HG02852 (cell line): ENCODE results near the gene CIITA.
"Not testable (repeated sequence)": the region's sequence is repeated elsewhere in the genome, so short reads cannot be mapped to it uniquely, and the experiment has no call there.

ENCODE experiments used
- ATAC-seq: cut with Tn5 transposase; IDR thresholded peaks from one replicate; pipeline ENCODE4 v1.9.1; 2021; ENCODE audit warnings: mild to moderate bottlenecking, moderate library complexity; ENCODE audit not compliant: unreplicated experiment

CIITA gene

DNA sequence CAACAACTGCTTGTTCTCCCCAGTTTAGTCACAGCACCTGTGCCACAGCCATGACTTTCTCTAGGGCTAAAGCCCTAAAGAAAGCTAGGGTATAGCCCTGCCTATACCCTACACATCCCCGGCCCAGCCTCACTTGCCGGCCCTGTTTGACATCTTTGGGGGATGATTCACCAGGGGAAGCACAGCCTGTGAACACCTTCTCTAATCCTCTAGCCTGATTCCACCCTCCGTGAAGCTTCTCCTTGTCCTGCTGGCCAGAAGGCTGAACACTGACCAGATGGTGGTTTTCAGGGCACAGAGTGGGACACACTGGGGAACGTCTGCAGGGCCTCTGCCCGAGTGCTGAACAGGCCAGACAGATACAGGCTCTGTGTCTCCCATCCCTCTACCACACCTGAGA, 73.4 kb downstream of the CIITA start:
- ATAC-seq, result no peak

GRCh38 chr16:10951026-10951425, 74.0 kb downstream of the CIITA start:
- no peak for ATAC-seq

GRCh38 chr16:10954903-10955302, 77.9 kb downstream of the CIITA start:
- no peak for ATAC-seq

DNA sequence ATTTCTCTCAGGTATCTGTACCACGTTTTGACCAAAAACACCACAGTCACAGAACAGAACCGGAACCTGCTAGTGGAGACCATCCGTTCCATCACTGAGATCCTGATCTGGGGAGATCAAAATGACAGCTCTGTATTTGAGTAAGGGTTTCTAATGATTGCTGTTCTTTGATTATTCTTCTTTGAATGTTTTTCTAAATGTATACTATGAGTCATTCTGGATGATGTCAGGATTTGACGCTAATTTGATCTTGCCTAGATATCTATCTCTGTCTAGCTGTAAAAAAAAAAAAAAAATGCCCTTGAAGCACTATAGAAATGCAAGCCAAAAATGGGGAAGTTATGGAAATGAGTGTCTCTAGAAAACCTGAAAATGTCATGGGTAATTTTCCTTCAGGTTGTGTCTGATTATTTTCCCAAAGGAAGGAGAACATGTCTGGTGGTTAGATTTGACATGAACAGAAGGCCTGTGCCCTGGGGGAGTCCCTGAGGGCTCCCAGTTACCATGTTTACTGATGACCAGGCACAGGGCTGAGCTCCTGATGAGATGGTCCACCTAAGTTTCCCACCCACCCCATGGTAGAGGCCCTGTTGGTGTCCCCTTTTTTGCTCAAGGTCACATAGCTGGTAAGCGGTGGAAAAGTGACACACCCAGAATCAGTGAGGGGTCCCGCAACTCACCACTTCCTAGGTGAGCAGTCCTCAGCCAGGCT, 80.9 kb downstream of the CIITA start:
- no peak for ATAC-seq

DNA sequence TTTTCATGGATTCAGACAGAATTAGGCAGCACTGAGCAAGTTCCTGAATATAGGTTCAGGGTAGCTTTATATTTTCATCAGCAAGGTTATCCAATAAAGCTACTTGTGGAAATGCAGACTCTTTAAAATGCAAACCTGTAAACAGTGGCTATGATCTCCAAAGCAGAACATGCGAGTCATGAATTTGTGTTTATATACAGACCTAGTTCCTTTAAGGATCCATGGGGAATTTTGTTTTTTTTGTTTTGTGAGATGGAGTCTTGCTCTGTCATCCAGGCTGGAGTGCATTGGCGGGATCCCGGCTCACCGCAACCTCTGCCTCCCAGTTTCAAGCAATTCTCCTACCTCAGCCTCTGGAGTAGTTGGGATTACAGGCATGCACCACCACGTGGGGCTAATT, 82.2 kb downstream of the CIITA start:
- no peak for ATAC-seq

DNA sequence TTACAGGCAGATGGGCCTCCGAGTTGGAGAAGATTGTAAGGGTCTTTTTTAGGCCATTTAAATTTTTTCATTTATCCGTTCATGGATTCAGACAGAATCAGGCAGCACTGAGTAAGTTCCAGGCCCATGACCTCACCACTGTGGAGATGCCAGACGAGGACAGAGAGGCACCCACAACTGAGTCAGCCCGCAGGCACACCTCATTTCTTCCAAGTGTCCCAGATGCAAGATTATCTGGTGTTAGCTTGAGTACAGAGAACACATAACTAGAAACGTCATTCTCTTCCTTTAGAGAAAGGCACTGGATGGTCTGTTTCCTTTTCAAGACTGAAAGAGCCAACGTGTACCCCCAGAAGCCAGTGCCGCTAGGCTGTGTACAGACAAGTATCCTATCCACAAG, 84.2 kb downstream of the CIITA start:
- ATAC-seq, result no peak

DNA sequence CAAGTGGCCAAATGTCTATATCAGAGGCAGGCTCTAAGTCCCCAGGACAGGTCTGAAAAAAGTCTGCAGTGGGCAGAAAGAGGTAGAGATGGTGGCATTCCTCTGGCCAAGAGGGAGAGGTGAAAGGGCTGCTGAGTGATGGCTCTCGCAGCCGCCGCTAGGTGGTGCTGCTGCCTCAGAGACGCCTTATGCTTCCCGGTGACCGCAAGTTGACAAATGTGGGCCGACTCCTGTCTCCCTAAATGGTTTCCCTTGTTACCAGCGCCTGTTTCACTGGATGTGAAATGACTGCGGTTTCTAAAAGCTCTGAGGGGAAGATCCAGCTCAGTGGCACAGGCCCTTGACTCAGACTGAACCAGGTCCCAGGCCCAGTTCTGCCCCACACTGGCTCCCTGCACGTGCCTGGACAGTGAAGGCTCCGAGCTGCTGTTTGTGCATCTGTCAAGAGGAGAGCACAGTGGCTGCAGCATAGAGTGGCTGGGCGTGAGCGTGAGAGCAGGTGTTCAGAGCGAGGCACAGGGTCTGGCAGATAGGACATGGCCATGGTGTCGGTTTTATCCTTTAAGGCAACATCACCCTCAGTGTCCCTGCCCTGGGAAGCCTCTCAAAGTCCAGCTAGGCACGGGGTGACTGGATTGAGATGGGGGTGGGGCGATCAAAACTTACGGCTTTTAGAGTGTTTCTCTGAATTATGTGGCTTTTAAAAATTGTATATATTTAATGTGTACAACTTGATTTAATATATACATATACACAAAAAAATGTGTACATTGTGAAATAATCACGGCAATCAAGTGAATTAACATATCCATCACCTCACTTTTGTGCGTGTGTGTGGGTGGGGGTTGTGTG, 87.3 kb downstream of the CIITA start:
- ATAC-seq, result peak; percentile 40

- ATAC-seq, result peak; percentile 47
Measured at GRCh38 chr16:10964891-10965326, 87.9 kb downstream of the CIITA start.

- peak; percentile 74 for ATAC-seq
Measured at GRCh38 chr16:10965440-10966061, 88.5 kb downstream of the CIITA start.

DNA sequence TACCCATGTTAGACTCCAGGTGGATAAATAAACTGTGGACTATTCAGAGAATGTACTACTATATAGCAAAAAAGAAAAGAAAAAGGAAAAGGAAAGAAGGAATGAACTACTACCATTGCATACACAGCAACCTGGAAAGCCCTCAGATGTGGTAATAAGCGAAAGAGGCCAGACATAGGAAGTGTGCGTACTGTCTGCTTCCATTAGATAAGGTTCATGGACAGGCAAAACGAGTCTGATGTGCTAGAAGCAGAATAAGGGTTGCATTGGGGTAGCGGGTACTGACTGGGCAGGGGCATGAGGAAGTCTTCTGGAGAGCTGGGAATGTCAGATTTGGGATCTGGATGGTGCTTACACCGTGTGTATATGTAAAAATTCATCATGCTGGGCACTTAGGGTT, 89.1 kb downstream of the CIITA start:
- ATAC-seq, result no peak

- not testable (repeated sequence) for ATAC-seq
Measured at GRCh38 chr16:10966559-10966958, 89.6 kb downstream of the CIITA start.

- no peak for ATAC-seq
Measured at GRCh38 chr16:10967986-10968385, 91.0 kb downstream of the CIITA start.

DNA sequence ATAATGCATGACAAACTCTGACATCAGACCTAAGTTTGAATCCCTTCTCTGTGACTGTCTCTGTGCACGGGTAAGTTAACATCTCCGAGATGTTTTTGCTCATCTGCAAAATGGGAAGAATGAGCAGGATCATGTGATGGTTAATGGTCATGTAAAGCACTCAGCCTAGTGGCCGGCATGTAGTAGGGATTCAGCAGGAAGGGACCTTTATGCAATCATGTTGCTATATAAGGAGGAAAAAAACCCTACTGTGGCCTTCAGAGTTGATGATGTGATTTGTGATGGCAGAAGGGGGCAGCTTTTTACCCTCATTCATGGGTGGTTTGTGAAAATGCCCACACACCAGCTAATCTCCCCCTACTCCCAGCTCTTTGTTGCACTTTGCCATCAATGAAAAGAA, 91.5 kb downstream of the CIITA start:
- ATAC-seq, result no peak

GRCh38 chr16:10969615-10970014, 92.6 kb downstream of the CIITA start:
- no peak for ATAC-seq

DNA sequence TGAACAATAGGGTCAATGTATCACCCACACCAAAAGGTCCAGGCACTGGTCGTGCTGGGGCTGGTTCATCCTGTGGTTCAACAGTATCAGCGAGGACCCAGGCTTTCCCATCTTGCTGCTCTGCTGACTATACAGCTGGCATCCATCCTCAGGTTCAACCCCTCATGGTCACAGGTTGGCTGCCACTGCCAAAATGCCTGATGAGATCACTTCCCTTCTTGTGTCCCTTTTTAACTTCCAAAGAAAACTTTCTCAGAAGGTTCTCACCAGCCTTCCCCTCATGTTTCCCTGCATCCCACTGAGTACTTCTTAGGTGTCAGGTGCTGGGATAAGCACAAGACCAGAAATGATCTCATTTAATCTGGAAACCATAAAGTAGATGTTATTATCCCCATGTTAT, 93.1 kb downstream of the CIITA start:
- no peak for ATAC-seq

- ATAC-seq, result no peak
Measured at GRCh38 chr16:10971560-10971961, 94.6 kb downstream of the CIITA start.

DNA sequence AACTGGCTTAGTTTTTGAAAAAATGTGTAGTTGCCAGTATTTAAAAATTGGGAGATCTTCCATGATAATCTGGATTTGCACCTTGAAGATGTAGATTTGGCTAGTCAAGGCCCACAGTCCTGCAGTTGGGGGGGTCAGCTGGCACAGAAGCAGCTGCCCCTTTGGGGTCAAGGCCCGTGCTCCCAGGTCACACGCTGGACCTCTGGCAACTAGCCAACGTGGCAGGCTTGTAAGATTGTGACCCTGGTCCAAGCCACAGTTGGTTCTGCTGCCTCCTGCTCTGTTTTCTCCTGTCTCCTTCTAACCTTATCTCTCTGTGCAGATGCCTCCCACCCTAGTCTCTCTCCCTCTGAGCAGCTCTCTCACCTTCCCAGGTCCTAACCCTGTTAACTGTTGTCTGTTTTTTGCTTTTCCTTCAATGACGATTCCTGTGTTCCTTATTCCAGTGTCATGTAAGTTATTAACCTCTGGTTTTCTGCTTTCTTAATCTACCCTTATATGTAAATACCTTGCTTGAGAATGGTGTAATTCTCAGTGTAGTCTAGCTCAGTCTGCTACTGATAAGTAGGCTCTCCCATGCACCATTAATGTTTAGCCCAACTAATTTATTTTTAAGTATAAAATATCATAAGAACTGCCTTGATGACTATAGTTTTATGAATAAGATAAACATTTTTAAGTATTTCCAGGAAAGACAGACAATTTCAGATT, 95.3 kb downstream of the CIITA start:
- no peak for ATAC-seq

GRCh38 chr16:10972819-10973464, 95.9 kb downstream of the CIITA start:
- ATAC-seq, result no peak

GRCh38 chr16:10976634-10977033, 99.6 kb downstream of the CIITA start:
- no peak for ATAC-seq

DNA sequence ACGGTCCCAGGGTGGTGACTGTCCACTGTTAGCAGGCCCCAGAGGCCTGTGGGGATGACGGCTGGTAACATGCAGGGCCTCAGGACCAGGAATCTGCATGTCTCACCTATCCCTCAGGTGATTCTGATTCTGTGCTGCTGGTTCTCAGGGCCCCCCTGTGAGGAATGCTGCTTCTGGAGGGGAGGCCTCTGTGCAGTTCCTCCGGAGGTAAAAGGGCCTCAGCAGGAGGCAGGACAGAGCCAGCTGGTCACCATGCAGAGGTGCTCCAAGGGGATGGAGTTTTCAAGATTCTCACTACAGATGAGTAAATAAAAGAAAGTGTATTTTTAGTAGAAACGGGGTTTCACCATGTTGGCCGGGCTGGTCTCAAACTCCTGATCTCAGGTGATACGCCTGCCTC, 101.1 kb downstream of the CIITA start:
- no peak for ATAC-seq
